K562 (cell line): ENCODE measurements around the gene EGFR. TPM values are rescaled to one million over a fixed set of nuclear protein-coding genes. Genes with fewer than 3 reads are reported as not detected.

Source experiments
- ATAC-seq: fragments of 200-7000 bp; cut with Tn5 transposase; 3 replicates; pipeline ENCODE4 v1.9.1; 2020; ENCODE audit warnings: moderate library complexity
- BruUV-seq: library from RNA; stranded (reverse); fragments of 400-500 nt; replicated peaks from 2 replicates; lab custom pipeline; 2021; lab: Mats Ljungman, UMichigan
- CTCF ChIA-PET: fragments of 300-600 bp; formaldehyde crosslinking; extraction: SDS; loops from one replicate; lab custom pipeline; 2021; ENCODE audit warnings: low intra/inter-chr PET ratio; lab: Yijun Ruan, JAX
- POLR2A ChIA-PET: fragments of 300-600, 350-650 bp; sonication (Branson Sonifier 250); formaldehyde crosslinking; extraction: SDS; loops from one replicate; lab custom pipeline; 2021; ENCODE audit warnings: antibody characterized with exemption, inconsistent platforms; lab: Yijun Ruan, JAX
- DNase-seq, 4 experiments: peaks; one replicate each; pipeline versions ENCODE4 v3.0.0 to v3.0.0-alpha.2; 2011 to 2018; ENCODE audit warnings: low spot score in 3 of 4, mixed read lengths in 3 of 4; ENCODE audit errors: extremely low read depth in 1 of 4
- FAIRE-seq: peaks from 2 replicates; lab custom pipeline; 2011; peaks lifted over from hg19 to GRCh38; lab: Jason Lieb, UNC
- H2AFZ ChIP-seq: 2 replicates; pipeline ENCODE4 v1.6.0; 2011; ENCODE audit warnings: low read depth, low read length, control low read depth, inconsistent platforms
- H3K27ac ChIP-seq: fragments of 200-600 bp; 3 replicates; pipeline ENCODE4 v1.8.0; 2011; ENCODE audit warnings: low read depth, mild to moderate bottlenecking, control low read depth, inconsistent platforms, low read length, moderate library complexity, mixed read lengths; ENCODE audit errors: extremely low read depth
- H3K27me3 ChIP-seq, 2 experiments: fragments of 300-600 bp in 1 of 2; 2 replicates in 1 of 2; 3 replicates in 1 of 2; pipeline versions ENCODE4 v1.6.0 to v1.8.0; 2011; ENCODE audit warnings: inconsistent platforms in 2 of 2, low read length in 2 of 2, mild to moderate bottlenecking in 1 of 2, mixed read lengths in 1 of 2, moderate library complexity in 1 of 2; ENCODE audit not compliant: control insufficient read depth in 2 of 2, insufficient read depth in 2 of 2
- H3K36me3 ChIP-seq: fragments of 300-600 bp; 3 replicates; pipeline ENCODE4 v1.8.0; 2011; ENCODE audit warnings: mild to moderate bottlenecking, low read length, inconsistent platforms; ENCODE audit not compliant: control insufficient read depth, insufficient read depth
- H3K4me1 ChIP-seq, 2 experiments: fragments of 200-600 bp in 1 of 2; replicated peaks in 1 of 2; 2 replicates in 1 of 2; 3 replicates in 1 of 2; pipeline versions ENCODE4 v1.5.1 to v1.8.0; 2011; ENCODE audit warnings: inconsistent platforms in 2 of 2, low read length in 2 of 2, mild to moderate bottlenecking in 1 of 2, mixed read lengths in 1 of 2, moderate library complexity in 1 of 2; ENCODE audit not compliant: control insufficient read depth in 2 of 2, insufficient read depth in 2 of 2
- H3K4me2 ChIP-seq: 2 replicates; pipeline ENCODE4 v1.6.1; 2011; ENCODE audit warnings: low read length, control low read depth, inconsistent platforms, mixed read lengths; ENCODE audit not compliant: insufficient read depth
- H3K4me3 ChIP-seq: fragments of 200-600 bp; sonication (generic), shearing (Covaris generic); 2 replicates; pipeline ENCODE4 v1.5.1; 2016; ENCODE audit warnings: control low read depth, inconsistent platforms
- H3K79me2 ChIP-seq: fragments of 200-600 bp; 3 replicates; pipeline ENCODE4 v1.8.0; 2011; ENCODE audit warnings: low read length, inconsistent platforms; ENCODE audit not compliant: control insufficient read depth, insufficient read depth
- H3K9ac ChIP-seq, 2 experiments: 2 replicates each; pipeline versions ENCODE4 v1.6.0 to v1.6.1; 2011; ENCODE audit warnings: low read depth in 2 of 2, low read length in 2 of 2, control low read depth in 1 of 2, inconsistent platforms in 1 of 2, mild to moderate bottlenecking in 1 of 2, mixed read lengths in 1 of 2; ENCODE audit not compliant: insufficient read depth in 1 of 2
- H3K9me1 ChIP-seq: one replicate; pipeline ENCODE4 v1.6.0; 2011; ENCODE audit warnings: inconsistent platforms, mild to moderate bottlenecking, low read length, moderate library complexity; ENCODE audit not compliant: control insufficient read depth, insufficient read depth
- H3K9me3 ChIP-seq: replicated peaks from 2 replicates; pipeline ENCODE4 v1.5.1; 2011; ENCODE audit warnings: low read depth, low read length, inconsistent platforms; ENCODE audit not compliant: control insufficient read depth, insufficient read depth
- H4K20me1 ChIP-seq: replicated peaks from 2 replicates; pipeline ENCODE4 v1.6.1; 2011; ENCODE audit warnings: low read length, inconsistent platforms, mixed read lengths; ENCODE audit not compliant: control insufficient read depth, insufficient read depth
- FOXK1 ChIP-seq: sonication (generic); formaldehyde crosslinking; IDR thresholded peaks from 2 replicates; pipeline ENCODE4 v1.8.0; 2022; ENCODE audit warnings: missing genetic modification reagents, mild to moderate bottlenecking, borderline replicate concordance
- GATAD2A ChIP-seq: fragments of 450-650 bp; IDR thresholded peaks from 2 replicates; pipeline ENCODE4 v1.6.1; 2017
- IFI16 ChIP-seq: fragments of 250-450 bp; sonication (Bioruptor Pico); IDR thresholded peaks from 2 replicates; pipeline ENCODE4 v2.1.2; 2022; ENCODE audit warnings: mild to moderate bottlenecking, inconsistent platforms
- KLF16 ChIP-seq: IDR thresholded peaks from 2 replicates; pipeline ENCODE4 v1.6.1; 2016; ENCODE audit warnings: antibody characterized with exemption
- NFE2L1 ChIP-seq: fragments of 450-650 bp; IDR thresholded peaks from 2 replicates; pipeline ENCODE4 v1.6.1; 2016; ENCODE audit warnings: missing genetic modification characterization, low read depth, mild to moderate bottlenecking, missing compliant biosample characterization, moderate library complexity, borderline replicate concordance
- OTX1 ChIP-seq: fragments of 450-650 bp; formaldehyde crosslinking; IDR thresholded peaks from 2 replicates; pipeline ENCODE4 v1.4.0; 2022; ENCODE audit warnings: mild to moderate bottlenecking
- POLR3G ChIP-seq: IDR thresholded peaks from 2 replicates; pipeline ENCODE4 v1.6.1; 2011; ENCODE audit not compliant: insufficient read length, insufficient replicate concordance; ENCODE audit errors: extremely low read depth
- RBM22 ChIP-seq: fragments of 200-400 bp; formaldehyde crosslinking; IDR thresholded peaks from 2 replicates; pipeline ENCODE4 v1.6.1; 2018; ENCODE audit warnings: low read length, low read depth; ENCODE audit not compliant: poor library complexity, severe bottlenecking
- ZNF444 ChIP-seq: fragments of 250-450 bp; sonication (Bioruptor Pico); IDR thresholded peaks from 2 replicates; pipeline ENCODE4 v1.4.0; 2020; ENCODE audit warnings: mild to moderate bottlenecking, moderate library complexity
- WGBS: fragments of 100-300 bp; shearing (Covaris generic); methylation state at CpG from one replicate; pipeline ENCODE4 v1.1.6; 2016; ENCODE audit warnings: low coverage, mixed read lengths; ENCODE audit not compliant: insufficient coverage; ENCODE audit errors: missing lambda C conversion rate; 5-methylcytosine and 5-hydroxymethylcytosine counted together
- in situ Hi-C: fragments of 300-500 bp; cut with MboI; formaldehyde crosslinking; loops from 4 replicates; pipeline ENCODE4 v1.15.0; 2018; ENCODE audit warnings: inconsistent platforms, mixed read lengths
- intact Hi-C: fragments of 100-400 bp; cut with micrococcal nuclease; formaldehyde crosslinking; loops from 2 replicates; pipeline ENCODE4 v1.14.2; 2022
- polyA plus RNA-seq, 8 experiments: library from polyadenylated mRNA; depleted of rRNA in 4 of 8; stranded (reverse) in 5 of 8; unstranded in 3 of 8; fragments of >200 nt; fragmentation: Nextera tagmentation in 2 of 8; fragmentation: Illumina TruSeq in 1 of 8; extraction: Ambion mirVana in 2 of 8; extraction: Trizol in 1 of 8; gene quantifications; 2 replicates each; pipeline versions ENCODE4 v1.2.1 to v1.2.3, GENCODE V29; 2011 to 2014; ENCODE audit warnings: inconsistent platforms in 1 of 8, missing spikeins in 1 of 8
- total RNA-seq, 7 experiments: library from RNA; depleted of rRNA in 6 of 7; stranded (reverse); fragments of >200 nt in 6 of 7; fragmentation: Illumina TruSeq in 2 of 7; extraction: Trizol in 2 of 7; gene quantifications; 2 replicates each; pipeline versions ENCODE4 v1.2.1 to v1.2.3, GENCODE V29; 2011 to 2021; ENCODE audit warnings: low replicate concordance in 1 of 7
- TF ChIP-seq, protein P1 (sequence below): IDR thresholded peaks from 2 replicates; pipeline ENCODE4 v1.6.1; 2012; ENCODE audit warnings: low read depth, low read length, improper control_type of control experiment, borderline replicate concordance
- TF ChIP-seq, protein P2 (sequence below): fragments of 250-450 bp; sonication (Bioruptor Pico); IDR thresholded peaks from 2 replicates; pipeline ENCODE4 v1.6.1; 2021; ENCODE audit warnings: mild to moderate bottlenecking
- TF ChIP-seq, protein P3 (sequence below): fragments of 450-650 bp; IDR thresholded peaks from 2 replicates; pipeline ENCODE4 v1.7.1; 2018; ENCODE audit warnings: mild to moderate bottlenecking, low read depth; ENCODE audit not compliant: partially characterized antibody

Gene EGFR
- total and polyA plus RNA-seq, 9 of the 15 experiments (the other 6 are each of a cell fraction or from before 2014, with no cell fraction given), result 0.13 TPM; not detected in 8

DNA sequence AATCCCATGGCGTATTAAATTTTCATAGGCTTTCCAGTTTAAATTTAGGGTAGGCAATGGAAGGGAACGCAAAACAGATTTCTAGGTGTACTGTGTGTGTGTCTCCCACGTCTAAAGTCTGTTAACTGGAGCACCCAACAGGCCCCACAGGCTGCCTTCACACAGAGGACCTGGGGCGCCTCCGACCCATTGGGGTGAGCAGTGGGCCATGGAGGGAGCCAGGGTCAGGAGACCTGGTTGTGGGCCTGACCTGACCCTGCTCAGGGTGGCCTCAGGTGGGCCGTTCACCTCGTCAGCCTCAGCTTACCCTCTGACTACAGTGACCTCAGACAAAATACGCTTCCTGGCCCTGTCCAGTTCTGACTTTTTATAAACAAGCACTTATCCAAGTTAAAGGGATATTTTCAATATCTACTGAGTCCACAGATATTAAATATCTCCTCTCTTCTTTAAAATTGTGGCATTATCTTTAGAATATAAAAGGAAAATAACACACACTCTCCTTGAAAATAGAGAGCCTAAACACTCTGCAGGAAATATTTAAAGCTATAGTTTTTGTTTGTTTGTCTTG lies 159.6 kb downstream of the EGFR start (continued):
- TF ChIP-seq, protein P1, sequence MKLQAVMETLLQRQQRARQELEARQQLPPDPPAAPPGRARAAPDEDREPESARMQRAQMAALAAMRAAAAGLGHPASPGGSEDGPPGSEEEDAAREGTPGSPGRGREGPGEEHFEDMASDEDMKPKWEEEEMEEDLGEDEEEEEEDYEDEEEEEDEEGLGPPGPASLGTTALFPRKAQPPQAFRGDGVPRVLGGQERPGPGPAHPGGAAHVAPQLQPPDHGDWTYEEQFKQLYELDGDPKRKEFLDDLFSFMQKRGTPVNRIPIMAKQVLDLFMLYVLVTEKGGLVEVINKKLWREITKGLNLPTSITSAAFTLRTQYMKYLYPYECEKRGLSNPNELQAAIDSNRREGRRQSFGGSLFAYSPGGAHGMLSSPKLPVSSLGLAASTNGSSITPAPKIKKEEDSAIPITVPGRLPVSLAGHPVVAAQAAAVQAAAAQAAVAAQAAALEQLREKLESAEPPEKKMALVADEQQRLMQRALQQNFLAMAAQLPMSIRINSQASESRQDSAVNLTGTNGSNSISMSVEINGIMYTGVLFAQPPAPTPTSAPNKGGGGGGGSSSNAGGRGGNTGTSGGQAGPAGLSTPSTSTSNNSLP, result no peak
- TF ChIP-seq, protein P2, sequence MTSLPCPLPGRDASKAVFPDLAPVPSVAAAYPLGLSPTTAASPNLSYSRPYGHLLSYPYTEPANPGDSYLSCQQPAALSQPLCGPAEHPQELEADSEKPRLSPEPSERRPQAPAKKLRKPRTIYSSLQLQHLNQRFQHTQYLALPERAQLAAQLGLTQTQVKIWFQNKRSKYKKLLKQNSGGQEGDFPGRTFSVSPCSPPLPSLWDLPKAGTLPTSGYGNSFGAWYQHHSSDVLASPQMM, result no peak

DNA sequence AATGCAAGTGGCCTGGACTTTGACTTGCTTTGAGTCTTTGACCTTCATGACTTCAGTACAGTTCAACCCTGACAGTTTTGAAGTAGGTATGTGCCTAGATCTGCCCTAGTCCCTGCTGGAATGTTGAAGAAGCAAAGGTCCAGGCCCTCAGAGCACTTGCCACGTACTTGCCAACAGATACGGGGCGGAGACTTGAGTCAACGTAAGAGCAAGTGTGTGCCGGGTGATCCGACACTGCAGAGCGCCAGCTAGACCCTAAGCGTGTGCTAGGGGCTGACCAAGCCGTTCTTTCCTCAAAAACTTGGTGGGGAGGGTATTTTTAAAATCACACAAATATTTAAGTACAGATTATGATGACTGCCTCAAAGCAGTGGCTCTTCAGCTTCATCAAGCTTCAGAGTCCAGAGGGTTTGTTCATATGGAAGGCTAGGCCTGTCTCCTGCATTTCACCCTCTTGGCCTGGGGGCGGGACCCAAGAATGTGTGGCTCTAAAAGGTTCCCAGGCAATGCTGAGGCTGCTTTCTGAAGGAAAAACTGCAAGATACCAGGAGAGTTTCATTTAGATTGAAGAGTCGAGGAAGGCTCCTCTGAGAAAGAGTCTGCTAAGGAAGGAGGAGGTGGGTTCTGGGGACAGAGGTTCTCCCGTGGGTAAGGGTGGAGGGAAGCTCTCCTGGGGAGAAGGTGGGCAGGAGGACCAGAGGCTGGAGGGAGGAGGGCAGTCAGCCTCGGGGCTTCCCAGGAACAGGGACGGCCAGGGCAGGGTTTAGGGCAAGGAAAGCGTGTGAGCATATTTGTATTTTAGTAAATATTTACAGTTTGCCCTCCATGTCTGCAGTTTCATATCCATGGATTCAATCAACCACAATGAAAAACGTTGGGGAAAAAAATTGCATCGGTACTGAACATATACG lies 160.3 kb downstream of the EGFR start:
- no peaks in the 10 kb centered on the region for H3K4me1 ChIP-seq
- no peaks in the 10 kb centered on the region for H3K9me1 ChIP-seq
- no peak overlapping the region for H3K27ac ChIP-seq
- CTCF ChIA-PET, result no interaction called here
- intact Hi-C loops, result loop anchor here (5.0 to 10.0 kb wide), 2 partner anchors 76 to 608 kb away; no protein-coding TSS in a partner anchor
- FAIRE-seq, result no peak
- WGBS, result under 1% methylated on average over 18 of the region's 18 CpGs
- no peaks in the 10 kb centered on the region for H3K9me3 ChIP-seq
- BruUV-seq, result no TSS peak
- DNase-seq, result no peak
- no peaks in the 10 kb centered on the region for H3K36me3 ChIP-seq
- no peaks in the 10 kb centered on the region for H3K79me2 ChIP-seq
- H3K27me3 ChIP-seq, result peaks cover 11 to 59% of the 10 kb centered on the region in 2 experiments
- POLR2A ChIA-PET, result no interaction called here
- no peaks in the 10 kb centered on the region for H4K20me1 ChIP-seq
- TF ChIP-seq OTX1 (CRISPR knock-in tag), result no peak
- no peak for TF ChIP-seq ZNF444 (CRISPR knock-in tag)
- TF ChIP-seq POLR3G, result no peak
- TF ChIP-seq RBM22, result no peak
- TF ChIP-seq, protein P3, sequence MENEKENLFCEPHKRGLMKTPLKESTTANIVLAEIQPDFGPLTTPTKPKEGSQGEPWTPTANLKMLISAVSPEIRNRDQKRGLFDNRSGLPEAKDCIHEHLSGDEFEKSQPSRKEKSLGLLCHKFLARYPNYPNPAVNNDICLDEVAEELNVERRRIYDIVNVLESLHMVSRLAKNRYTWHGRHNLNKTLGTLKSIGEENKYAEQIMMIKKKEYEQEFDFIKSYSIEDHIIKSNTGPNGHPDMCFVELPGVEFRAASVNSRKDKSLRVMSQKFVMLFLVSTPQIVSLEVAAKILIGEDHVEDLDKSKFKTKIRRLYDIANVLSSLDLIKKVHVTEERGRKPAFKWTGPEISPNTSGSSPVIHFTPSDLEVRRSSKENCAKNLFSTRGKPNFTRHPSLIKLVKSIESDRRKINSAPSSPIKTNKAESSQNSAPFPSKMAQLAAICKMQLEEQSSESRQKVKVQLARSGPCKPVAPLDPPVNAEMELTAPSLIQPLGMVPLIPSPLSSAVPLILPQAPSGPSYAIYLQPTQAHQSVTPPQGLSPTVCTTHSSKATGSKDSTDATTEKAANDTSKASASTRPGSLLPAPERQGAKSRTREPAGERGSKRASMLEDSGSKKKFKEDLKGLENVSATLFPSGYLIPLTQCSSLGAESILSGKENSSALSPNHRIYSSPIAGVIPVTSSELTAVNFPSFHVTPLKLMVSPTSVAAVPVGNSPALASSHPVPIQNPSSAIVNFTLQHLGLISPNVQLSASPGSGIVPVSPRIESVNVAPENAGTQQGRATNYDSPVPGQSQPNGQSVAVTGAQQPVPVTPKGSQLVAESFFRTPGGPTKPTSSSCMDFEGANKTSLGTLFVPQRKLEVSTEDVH, result no peak
- no peak for TF ChIP-seq FOXK1 (CRISPR knock-in tag)
- TF ChIP-seq GATAD2A, result no peak
- no peak for TF ChIP-seq IFI16 (CRISPR knock-in tag)
- no peak for TF ChIP-seq NFE2L1 (tag)
- TF ChIP-seq KLF16, result no peak
- H2AFZ ChIP-seq, result no peak overlapping the region
- in situ Hi-C loops, result no loop called here
- H3K4me3 ChIP-seq, result no peak overlapping the region
- H3K4me2 ChIP-seq, result no peak overlapping the region
- H3K9ac ChIP-seq, result no peak overlapping the region
- no peak for ATAC-seq
